GOT3 (cell line): ENCODE results near the gene PGLYRP2.
"Not testable (repeated sequence)": the region's sequence is repeated elsewhere in the genome, so short reads cannot be mapped to it uniquely, and the experiment has no call there.

Experiments
- DNase-seq: peaks from one replicate; lab custom pipeline; 2025; ENCODE audit warnings: mixed read lengths; lab: John Stamatoyannopoulos, UW

PGLYRP2 gene, protein sequence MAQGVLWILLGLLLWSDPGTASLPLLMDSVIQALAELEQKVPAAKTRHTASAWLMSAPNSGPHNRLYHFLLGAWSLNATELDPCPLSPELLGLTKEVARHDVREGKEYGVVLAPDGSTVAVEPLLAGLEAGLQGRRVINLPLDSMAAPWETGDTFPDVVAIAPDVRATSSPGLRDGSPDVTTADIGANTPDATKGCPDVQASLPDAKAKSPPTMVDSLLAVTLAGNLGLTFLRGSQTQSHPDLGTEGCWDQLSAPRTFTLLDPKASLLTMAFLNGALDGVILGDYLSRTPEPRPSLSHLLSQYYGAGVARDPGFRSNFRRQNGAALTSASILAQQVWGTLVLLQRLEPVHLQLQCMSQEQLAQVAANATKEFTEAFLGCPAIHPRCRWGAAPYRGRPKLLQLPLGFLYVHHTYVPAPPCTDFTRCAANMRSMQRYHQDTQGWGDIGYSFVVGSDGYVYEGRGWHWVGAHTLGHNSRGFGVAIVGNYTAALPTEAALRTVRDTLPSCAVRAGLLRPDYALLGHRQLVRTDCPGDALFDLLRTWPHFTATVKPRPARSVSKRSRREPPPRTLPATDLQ

DNA sequence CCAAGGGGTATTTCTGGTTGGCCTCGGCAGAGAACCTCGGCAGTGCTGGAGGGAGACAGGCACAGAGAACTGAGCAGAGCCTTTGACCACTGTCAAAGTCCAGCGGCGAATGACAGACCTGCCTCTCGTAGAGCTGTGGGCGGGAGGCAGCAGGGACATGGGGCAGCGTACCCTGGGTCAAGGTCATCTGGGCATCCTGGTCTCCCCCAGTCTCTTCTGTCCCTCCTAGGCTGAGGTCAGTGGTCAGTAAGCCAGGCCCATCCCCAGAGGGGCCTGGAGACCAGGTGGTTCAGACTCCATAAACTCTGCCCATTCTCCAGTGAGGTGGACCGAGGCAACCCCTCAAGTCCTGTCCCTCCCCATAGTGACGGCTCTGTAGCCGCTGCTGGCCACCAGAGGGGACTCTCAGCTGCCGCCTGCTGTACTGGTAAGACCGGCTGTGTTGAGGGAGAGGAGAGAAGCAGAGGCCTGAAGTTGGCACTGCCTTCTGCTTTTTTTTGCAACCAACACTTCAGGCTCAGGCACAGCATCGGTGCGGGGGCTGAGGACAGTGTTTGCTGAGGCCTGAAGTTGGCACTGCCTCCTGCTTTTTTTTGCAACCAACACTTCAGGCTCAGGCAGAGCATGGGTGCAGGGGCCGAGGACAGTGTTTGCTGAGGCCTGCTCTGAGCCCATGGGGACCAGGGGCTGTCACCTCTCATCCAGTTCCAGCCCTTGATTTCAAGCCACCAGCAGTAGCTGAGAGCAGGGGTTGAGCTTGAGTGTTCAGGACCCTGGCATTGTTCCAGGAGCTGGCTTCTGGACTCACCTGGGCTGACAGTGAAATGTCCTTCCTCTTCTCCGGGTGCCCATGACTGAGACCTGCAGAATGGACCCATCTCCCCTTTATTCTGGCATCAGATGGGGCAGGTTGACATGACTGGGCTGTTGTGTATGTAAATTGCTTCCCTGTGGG, at the start of gene PGLYRP2:
Gene PGLYRP2 (minus strand): TSS at position 111 of the 955 bp plus-strand sequence. CDS start 130 bp downstream, outside the sequence.
- DNase-seq, result no peak

DNA sequence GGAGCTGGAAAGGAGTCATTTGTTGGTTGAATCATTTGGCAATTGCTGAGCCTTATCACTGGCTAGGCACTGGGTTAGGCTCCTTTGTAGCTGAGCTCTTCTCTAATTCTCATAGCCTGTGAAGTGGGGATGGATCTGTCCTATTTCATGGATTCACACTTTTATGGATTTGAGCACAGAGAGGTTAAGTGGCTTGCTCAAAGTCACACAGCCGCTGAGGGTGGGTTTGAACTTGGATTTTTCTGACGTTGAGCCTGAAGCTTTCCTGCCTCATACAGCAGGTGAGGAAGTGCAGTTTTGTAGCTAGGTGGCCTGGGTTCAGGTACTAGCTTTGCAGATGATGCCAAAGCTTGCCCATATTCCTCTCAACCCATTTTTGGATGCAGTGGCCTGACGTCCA, 48.4 kb upstream of the PGLYRP2 start:
- DNase-seq, result no peak

DNA sequence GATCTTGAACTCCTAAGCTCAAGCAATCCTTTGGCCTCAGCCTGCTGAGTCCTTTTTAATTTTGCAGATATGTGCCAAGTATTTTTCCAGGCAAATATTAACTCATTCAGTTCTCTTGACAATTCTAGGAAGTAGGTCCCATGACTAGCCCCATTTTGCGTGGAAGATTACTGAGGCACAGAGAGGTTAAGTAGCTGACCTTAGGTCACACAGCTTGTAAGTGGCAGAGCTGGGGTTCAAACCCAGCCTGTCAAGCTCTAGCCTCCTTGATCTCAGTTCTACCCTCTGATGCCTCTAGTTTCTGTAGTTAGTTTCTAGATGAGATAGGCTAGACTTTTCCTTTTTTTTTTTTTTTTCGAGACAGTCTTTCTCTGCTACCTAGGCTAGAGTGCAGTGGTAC, 47.1 kb upstream of the PGLYRP2 start:
- DNase-seq, result no peak

DNA sequence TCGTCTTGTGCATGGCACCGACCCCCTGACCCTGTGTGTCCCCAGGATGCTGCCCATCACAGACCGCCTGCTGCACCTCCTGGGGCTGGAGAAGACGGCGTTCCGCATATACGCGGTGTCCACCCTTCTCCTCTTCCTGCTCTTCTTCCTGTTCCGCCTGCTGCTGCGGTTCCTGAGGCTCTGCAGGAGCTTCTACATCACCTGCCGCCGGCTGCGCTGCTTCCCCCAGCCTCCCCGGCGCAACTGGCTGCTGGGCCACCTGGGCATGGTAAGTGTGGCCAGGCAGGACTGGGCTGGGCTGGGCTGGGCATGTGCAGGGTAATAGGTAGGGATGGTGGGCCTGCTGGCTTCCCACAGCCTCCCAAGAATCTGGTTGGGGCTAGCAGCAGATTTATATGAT, 46.0 kb upstream of the PGLYRP2 start:
- DNase-seq, result no peak

DNA sequence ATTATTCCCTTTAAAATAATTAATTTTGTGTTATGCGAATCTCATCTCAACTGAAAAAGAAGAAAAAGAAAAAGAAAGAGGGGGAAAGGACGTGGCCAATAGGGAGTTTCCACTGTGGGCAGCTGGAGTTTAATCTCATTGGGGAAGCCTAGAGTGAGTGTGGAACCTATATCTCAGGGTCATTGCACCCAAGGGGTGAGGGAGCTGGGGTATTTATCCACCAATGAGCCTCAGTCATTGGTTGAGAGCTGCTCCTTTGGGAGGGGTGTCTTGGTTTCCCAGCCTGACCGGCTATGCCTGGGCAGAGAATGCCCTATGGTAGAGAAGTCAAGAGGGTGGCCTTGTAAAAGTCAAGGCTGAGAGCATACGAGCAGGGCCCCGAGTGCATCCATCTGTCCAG, 45.5 kb upstream of the PGLYRP2 start:
- no peak for DNase-seq

DNA sequence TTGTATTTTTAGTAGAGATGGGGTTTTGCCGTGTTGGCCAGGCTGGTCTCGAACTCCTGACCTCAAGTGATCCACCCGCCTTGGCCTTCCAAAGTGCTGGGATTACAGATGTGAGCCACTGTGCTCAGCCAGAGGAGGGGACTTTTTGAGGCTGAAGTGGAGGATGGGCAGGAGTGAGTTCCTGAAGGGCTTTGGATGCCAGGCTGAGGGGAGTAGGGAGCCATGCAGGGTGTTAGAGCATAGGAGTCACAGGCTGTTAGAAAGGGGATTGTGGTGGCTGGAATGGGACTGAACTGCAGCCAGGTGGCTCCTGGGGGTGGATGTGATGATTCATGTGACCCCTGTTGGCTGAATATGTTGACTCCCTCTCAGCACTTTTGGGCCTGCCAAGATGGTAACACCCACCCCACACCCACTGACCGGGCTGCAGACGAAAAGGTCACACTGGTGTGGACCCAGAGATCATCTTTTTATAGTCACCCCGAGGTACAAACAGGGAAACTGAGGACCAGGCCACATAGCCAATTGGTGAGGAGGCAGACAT, 40.2 kb upstream of the PGLYRP2 start:
- no peak for DNase-seq

DNA sequence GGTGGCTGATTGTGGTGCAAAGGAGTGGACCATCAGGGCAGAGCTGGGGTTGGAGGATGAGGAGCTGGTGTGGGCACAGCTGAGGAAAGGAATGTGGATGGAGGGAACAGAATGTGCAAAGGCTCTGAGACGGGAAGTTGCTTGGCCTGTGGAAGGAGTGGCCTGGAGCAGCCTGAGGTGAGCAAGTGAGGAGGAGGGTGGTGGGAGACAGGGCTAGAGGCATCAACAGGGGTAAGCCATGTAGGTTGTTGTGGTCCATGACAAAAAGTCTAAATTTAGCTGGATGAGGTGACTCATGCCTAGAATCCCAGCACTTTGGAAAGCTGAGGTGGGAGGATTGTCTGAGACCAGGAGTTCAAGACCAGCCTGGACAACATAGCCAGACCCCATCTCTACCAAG, 38.5 kb upstream of the PGLYRP2 start:
- DNase-seq, result no peak

DNA sequence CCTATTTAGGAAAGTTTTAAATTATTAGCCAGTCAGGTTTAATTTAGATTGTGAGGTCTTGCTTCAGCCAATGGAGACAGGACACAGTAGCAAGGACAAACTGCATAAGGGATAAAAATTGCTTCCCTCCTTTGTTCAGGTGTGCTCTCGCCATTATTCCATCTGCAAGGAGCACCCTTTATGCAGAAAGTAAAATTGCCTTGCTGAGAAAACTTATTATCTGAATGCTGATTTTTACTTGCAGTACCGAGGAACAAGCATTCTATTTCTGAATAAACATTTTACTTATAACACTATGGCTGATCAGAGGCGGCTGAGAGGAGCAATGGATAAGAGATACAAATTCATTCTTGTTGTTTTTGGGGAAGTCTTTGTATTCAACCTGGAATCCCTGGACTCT, 37.1 kb upstream of the PGLYRP2 start:
- DNase-seq, result no peak

DNA sequence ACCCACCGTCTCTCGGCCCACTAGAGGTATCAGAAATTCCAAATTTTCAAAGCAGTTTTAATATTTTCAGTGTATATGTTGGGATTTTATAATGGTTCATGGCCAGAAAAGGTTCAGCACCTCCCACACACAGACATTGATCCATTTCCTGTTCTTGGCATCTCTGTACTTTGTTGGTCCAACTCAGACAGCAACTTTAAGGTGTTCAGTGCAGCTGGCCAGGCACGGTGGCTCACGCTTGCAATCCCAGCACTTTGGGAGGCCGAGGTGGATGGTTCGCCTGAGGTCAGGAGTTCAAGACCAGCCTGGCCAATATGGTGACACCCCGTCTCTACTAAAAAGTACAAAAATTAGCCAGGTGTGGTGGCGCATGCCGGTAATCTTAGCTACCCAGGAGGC, 35.9 kb upstream of the PGLYRP2 start:
- DNase-seq, result not testable (repeated sequence)

DNA sequence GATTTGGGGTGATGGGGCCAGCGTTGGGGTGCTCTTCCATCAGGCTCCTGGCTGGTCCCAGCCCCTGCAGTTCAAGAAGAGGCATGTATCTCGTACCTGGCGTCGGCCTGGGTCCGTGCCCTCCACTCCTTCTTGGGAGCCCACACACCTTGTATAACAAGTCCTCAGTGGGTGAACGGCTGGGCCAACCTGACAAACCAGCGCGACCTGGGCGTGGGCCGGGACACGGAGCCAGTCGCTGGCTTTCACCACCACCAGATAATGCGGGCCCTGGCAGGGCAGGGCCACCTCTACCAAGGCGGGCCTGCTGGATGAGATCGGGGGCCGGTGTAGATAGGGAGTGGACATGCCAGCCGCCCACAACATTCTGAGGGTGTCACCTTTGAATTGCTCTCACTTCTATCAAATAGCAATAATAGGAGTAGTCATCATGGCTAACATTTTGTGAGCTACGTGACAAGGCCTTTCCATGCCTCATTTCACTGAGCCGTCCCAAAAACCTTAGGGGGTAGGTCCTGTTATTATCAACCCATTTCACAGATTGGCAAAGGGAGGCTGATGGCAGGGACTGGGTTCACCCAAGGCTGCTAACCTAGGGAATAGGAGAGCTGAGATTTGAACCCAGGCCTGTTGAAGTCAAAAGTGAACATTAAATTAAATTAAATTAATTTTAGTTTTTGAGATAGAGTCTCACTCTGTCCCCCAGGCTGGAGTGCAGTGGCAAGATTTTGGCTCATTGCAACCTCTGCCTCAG, 32.5 kb upstream of the PGLYRP2 start:
- no peak for DNase-seq

DNA sequence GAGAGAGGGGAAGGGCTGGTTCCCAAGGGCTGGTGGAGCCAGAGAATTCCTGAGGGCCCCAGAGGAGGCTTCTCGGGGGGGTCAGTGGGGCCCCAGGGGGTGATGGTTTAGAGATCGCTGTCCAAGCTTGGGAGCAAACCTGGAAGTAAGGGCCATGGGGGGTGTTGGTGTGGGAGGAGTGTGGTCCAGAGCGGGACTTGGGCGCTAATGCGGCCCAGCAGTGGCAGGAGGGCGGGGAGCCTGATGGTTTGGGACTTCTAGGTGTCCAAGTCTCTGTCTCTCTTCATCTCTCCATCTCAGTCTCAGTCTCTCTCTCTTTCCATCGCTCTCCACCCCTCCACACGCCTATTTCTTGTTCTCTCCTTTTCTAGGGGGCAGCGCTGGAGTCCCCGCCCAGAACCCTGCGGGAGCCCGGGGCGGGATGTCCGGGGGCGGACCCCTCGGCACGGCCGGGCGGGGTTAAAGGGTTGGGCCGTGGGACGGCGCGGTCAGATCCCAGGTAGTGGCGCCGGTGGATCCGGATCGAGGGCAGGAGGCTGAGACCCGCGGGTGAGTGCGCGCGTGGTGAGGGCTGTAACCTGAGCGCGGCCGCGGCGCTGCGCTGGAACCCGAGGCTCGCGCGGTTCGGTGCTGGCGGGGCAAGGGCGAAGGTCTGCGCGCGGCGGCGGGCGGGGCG, 28.9 kb upstream of the PGLYRP2 start, which contains the start of gene CYP4F22:
Gene CYP4F22 (plus strand): TSS at position 491 of the 676 bp plus-strand sequence. CDS start 16,812 bp downstream, outside the sequence.
- no peak for DNase-seq

DNA sequence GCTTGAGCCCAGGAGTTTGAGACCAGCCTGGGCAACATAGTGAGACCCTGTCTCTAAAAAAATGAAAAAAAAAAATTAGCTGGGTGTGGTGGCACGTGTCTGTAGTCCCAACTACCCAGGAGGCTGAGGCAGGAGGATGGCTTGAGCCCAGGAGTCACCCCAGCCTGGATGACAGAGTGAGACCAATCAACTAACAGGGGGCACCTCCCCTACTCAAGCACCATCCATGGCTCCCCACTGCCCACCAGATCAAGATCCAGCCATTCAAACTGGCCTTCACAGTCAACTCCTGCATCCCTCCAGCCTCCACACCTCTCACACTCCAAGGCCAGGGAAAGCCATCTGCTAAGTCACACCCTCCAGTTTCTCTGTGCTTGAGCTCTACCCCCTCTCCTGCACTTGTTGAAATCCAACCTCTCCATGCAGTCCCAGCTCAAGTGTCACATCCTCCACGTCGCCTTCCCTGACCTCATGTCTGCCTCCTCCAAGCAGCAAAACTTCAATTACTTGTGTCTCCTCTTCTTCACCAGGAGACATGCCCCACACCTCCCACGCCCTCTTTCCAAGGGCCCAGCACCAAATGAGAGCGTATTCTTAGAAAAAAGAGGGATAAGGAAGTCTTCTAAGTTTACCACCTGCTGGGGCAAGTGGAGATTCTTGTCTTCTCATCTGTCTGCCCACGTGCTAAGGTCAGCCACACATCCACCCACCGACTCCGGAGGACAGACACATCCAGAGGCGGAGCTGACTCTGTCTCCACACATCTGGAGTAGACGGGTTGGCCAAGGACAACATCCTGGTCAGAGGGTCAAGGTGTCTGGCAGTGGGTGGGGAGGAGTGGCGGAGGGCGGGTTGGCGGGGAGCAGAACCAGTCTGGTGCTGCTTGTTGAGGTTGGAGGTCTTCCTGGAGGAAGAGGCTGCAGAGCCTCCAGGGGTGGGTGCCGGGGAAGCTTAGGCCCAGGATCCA, 28.1 kb upstream of the PGLYRP2 start:
- no peak for DNase-seq

DNA sequence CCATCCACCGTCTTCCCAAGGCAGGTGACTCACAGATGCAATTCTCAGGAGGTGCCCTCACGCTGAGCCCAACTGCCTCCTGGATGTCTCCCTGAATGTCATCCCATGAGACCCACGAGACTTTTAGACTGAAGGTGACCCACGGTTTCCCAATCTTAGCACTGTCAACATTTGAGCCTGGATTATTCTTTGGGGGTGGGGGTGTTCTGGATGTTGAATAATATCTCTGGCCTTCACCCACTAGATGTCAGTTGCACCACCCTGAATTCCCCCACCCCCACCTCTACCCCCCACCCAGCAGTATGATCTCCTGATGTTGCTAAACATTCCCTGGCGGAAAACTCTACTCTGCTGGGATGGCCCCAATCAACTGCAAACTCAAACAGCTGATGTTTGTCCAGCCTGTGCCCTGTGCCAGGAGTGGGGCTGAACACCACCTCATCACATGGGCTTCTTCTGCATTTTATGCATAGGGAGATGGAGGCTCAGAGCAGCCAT, 26.8 kb upstream of the PGLYRP2 start:
- no peak for DNase-seq

DNA sequence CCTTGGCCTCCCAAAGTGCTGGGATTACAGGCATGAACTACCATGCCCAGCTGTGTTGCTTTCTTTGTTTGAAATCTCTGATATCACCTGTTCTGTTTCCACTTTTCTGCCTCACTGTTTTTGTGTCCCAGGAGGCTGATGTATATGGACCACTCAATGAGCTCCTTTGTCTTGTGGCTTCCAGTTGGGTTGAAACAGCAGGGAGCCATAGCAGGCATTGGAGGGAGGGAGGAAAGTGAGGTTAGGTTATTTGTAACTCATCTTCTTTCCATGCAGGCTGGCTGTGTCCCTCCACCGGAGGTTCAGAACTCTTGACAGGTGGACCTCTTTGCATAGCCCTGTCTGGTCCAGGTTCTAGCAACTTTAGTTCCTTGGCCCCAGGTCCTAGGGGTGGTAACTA, 23.0 kb upstream of the PGLYRP2 start:
- DNase-seq, result no peak

DNA sequence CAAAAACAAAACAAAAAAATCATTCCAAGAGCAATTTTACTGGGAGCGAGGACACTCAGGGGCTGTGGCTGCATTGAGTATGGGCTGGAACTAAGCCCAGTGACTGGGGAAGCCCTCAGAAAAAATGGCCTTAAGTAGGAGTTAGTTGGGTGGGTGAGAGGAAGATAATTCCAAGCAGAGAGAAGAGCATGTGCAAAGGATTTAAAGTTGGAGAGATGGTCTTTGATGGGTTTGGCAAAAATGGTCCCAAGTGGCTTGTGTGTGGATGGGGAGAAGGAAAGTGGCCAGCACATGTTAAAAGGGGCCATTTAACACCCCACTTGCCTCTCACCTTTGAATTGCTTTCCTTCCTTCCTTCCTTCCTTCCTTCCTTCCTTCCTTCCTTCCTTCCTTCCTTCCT, 22.3 kb upstream of the PGLYRP2 start:
- DNase-seq, result no peak

DNA sequence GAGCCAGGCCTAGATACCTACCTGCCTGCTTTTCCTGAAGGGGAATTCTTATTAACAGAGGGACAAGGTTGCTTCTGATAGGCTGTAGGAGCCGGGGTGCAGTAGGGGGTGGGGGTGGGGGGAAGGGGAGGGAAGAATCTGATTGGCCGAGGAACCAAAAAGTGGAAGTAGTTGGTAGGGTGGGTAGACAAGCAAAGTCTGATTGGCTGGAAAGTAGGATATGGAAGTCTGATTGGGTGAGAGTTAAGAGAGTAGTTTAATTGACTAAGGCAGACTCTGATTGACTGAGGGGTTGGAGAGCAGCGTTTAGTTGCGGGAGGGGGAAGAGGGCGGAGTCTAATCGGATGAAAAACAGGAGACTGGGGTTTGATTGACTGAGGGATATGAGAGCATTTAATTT, 19.6 kb upstream of the PGLYRP2 start:
- DNase-seq, result no peak

DNA sequence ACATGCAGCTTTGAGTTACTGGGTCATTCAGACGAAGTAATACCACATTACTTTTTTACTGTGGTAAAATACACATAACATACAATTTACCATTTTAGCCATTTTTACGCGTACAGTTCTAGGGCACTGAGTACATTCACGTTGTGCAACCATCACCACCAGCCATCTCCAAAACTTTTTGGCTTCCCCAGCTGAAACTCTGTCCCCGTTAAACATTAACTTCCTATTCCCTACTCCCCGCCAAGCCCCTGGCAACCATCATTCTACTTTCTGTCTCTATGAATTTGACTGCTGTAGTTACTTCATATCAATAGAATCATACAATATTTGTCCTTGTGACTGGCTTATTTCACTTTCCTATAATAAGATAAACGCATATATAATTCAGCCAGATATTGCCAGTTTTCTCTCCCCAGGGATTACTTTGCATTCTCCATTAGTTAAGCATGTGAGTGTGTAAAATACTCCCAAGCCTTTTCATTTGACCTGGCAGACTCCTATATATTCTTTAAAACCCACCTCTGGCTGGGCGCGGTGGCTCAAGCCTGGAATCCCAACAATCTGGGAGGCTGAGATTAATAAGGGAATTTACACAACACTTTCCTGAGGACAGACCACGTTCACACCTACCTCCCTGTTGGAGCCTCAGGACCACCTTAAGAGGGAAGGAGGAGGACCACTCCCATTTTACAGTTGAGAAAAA, 19.0 kb upstream of the PGLYRP2 start:
- DNase-seq, result no peak

DNA sequence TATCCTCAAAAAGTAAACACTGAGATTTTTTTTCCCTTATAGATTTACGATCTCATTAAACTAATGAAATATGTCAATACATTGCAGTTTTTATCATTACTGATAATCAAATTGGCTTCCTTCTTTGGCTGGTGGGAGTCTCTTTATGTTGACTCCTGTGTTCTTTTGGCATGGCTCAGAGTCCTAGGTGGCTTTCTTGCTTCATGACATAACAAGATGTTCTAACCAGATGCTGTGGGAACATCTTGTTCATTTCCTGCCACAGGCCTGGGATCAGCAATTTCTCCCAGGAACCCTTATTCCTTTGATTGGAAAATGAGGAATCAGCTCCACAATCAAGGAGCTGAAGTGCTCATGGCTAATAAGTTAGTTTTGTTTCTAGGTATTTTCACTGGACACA, 15.8 kb upstream of the PGLYRP2 start:
- DNase-seq, result no peak
